Lung (tissue), 11 donors: Measurements from ENCODE around the gene EIF3CL. TPM values are rescaled to one million over a fixed set of nuclear protein-coding genes. Genes with fewer than 3 reads are reported as not detected.
"Not testable (repeated sequence)": the region's sequence is repeated elsewhere in the genome, so short reads cannot be mapped to it uniquely, and the experiment has no call there.

Source experiments
- ATAC-seq: fragments of 200-7000 bp; cut with Tn5 transposase; one replicate; pipeline ENCODE4 v1.9.1; 2020; ENCODE audit warnings: moderate number of reproducible peaks; ENCODE audit not compliant: insufficient read depth, low FRiP score
- DNase-seq, 3 donors: peaks; one replicate each; pipeline ENCODE4 v3.0.0-alpha.2; 2013 to 2017
- H3K27ac ChIP-seq, 2 donors: one replicate each; pipeline ENCODE4 v1.5.1; 2013; ENCODE audit warnings: mild to moderate bottlenecking in 2 of 2, moderate library complexity in 2 of 2, control low read depth in 1 of 2, inconsistent platforms in 1 of 2, low read depth in 1 of 2, low read length in 1 of 2
- H3K27me3 ChIP-seq, 3 donors: one replicate each; pipeline ENCODE4 v1.5.1; 2013; ENCODE audit warnings: low read length in 2 of 3; ENCODE audit not compliant: control insufficient read depth in 3 of 3, insufficient read depth in 3 of 3
- H3K36me3 ChIP-seq, 4 donors: one replicate each; pipeline ENCODE4 v1.5.1; 2013; ENCODE audit warnings: low read length in 4 of 4, mild to moderate bottlenecking in 1 of 4, moderate library complexity in 1 of 4; ENCODE audit not compliant: control insufficient read depth in 4 of 4, insufficient read depth in 4 of 4
- H3K4me1 ChIP-seq, 5 donors: one replicate each; pipeline ENCODE4 v1.5.1; 2013; ENCODE audit warnings: low read length in 5 of 5, mild to moderate bottlenecking in 2 of 5, moderate library complexity in 1 of 5; ENCODE audit not compliant: control insufficient read depth in 5 of 5, insufficient read depth in 5 of 5
- H3K4me3 ChIP-seq: one replicate; pipeline ENCODE4 v1.5.1; 2013; ENCODE audit warnings: mild to moderate bottlenecking, control low read depth, moderate library complexity
- H3K9ac ChIP-seq, 2 donors: one replicate each; pipeline ENCODE4 v1.5.1; 2013; ENCODE audit warnings: low read length in 2 of 2, control low read depth in 1 of 2; ENCODE audit not compliant: insufficient read depth in 1 of 2
- H3K9me3 ChIP-seq, 4 donors: one replicate each; pipeline ENCODE4 v1.5.1; 2013; ENCODE audit warnings: low read length in 3 of 4, mild to moderate bottlenecking in 1 of 4, moderate library complexity in 1 of 4; ENCODE audit not compliant: control insufficient read depth in 4 of 4, insufficient read depth in 3 of 4
- WGBS, 2 donors: extraction: QIAGEN DNeasy Blood & Tissue Kit; methylation state at CpG; one replicate each; pipeline ENCODE4 v1.1.7; 2013; 5-methylcytosine and 5-hydroxymethylcytosine counted together
- polyA plus RNA-seq, 2 donors: library from polyadenylated mRNA; stranded (reverse); fragments of 200-250 nt; gene quantifications; one replicate each; pipeline ENCODE4 v1.2.1, GENCODE V29; 2013
- small RNA-seq: library from RNA; depleted of rRNA; stranded (forward); fragments of <200 nt; gene quantifications from one replicate; pipeline ENCODE3, GENCODE V24; 2014; ENCODE audit warnings: low replicate concordance
- total RNA-seq, 2 donors: library from RNA; depleted of rRNA in 1 of 2; stranded (reverse); fragments of >200 nt in 1 of 2; gene quantifications; one replicate each; pipeline ENCODE4 v1.2.1, GENCODE V29; 2014 to 2021
- donor health status: Bipolar disorder and iron deficiency.
- donor health status: healthy.
- donor health status: DM: yes; HTN: yes; CAD: no.

EIF3CL gene
- total and polyA plus RNA-seq, 4 donors = 45.9 to 95.8 (median 58.6) TPM

- H3K9me3 ChIP-seq, H3K36me3 ChIP-seq, H3K27me3 ChIP-seq, ATAC-seq, H3K9ac ChIP-seq, H3K4me1 ChIP-seq, H3K4me3 ChIP-seq, DNase-seq, H3K27ac ChIP-seq: not testable (repeated sequence)
- WGBS, 2 donors = 77 to 82% methylated on average over 5 of the region's 5 CpGs
Measured at GRCh38 chr16:28336940-28337710, 66.5 kb downstream of the EIF3CL start.

GRCh38 chr16:28335678-28336077 is 68.0 kb downstream of the EIF3CL start:
- not testable (repeated sequence) for DNase-seq, ATAC-seq, H3K4me3 ChIP-seq, H3K4me1 ChIP-seq, H3K27me3 ChIP-seq, H3K27ac ChIP-seq, H3K9me3 ChIP-seq, H3K9ac ChIP-seq, H3K36me3 ChIP-seq
- WGBS, 2 donors = 91 to 92% methylated on average over 8 of the region's 8 CpGs

GRCh38 chr16:28332632-28333031 is 71.0 kb downstream of the EIF3CL start:
- not testable (repeated sequence) for H3K9me3 ChIP-seq, H3K9ac ChIP-seq, ATAC-seq, H3K27me3 ChIP-seq, H3K4me1 ChIP-seq, H3K4me3 ChIP-seq, H3K36me3 ChIP-seq, DNase-seq, H3K27ac ChIP-seq
- 66 to 82% methylated on average over 4 to 5 of the region's 6 CpGs for WGBS, 2 donors

- H3K4me1 ChIP-seq, H3K4me3 ChIP-seq, H3K9me3 ChIP-seq, H3K27me3 ChIP-seq, H3K9ac ChIP-seq, DNase-seq, ATAC-seq, H3K27ac ChIP-seq, H3K36me3 ChIP-seq: not testable (repeated sequence)
- 73 to 75% methylated on average over 2 of the region's 2 CpGs for WGBS, 2 donors
Measured at GRCh38 chr16:28330981-28331380, 72.7 kb downstream of the EIF3CL start.

- not testable (repeated sequence) for H3K4me1 ChIP-seq, H3K27ac ChIP-seq, H3K27me3 ChIP-seq, H3K4me3 ChIP-seq, H3K9ac ChIP-seq, ATAC-seq, H3K36me3 ChIP-seq, H3K9me3 ChIP-seq
- DNase-seq = peak in 2 of 3 donors; percentile 11
- 29 to 50% methylated on average over 8 to 9 of the region's 9 CpGs for WGBS, 2 donors
Measured at GRCh38 chr16:28330232-28330631, 73.4 kb downstream of the EIF3CL start.

Small RNA genes lying within 50 kb of the gene (small RNA-seq; reads per million reads assigned to genes)
- gene AC138904.2 (not detected), gene MIR6862-1 (not detected)

Other genes starting within 250 kb of the EIF3CL start
- 100 to 1,000 TPM in 1 of 2 donors, 10 to 100 TPM in 1; 86.2 to 166 TPM for gene XPO6, start 191.9 kb downstream of the EIF3CL start, total RNA-seq
- 100 to 1,000 TPM in 1 of 2 donors, 10 to 100 TPM in 1; 52.9 to 172 TPM for gene XPO6, start 191.9 kb downstream of the EIF3CL start, polyA plus RNA-seq
- gene SBK1, start 111.3 kb downstream of the EIF3CL start, total RNA-seq = 1 to 10 TPM; 2.7 TPM
- 1 to 10 TPM in 1 of 2 donors, under 1 TPM in 1; 0.90 to 1.8 TPM for gene SBK1, start 111.3 kb downstream of the EIF3CL start, polyA plus RNA-seq
- 1 to 10 TPM; 2.0 to 6.1 TPM for gene NPIPB6, start 40.3 kb downstream of the EIF3CL start, total RNA-seq
- gene NPIPB6, start 40.3 kb downstream of the EIF3CL start, polyA plus RNA-seq = under 1 TPM; 0.14 to 0.87 TPM
- not detected for gene NPIPB7, start 68.5 kb upstream of the EIF3CL start, total RNA-seq
- gene NPIPB7, start 68.5 kb upstream of the EIF3CL start, polyA plus RNA-seq = under 1 TPM; 0.21 to 0.28 TPM
- gene CLN3, start 88.2 kb upstream of the EIF3CL start, total RNA-seq = 10 to 100 TPM; 42.4 to 64.8 TPM
- 10 to 100 TPM; 50.1 to 62.2 TPM for gene CLN3, start 88.2 kb upstream of the EIF3CL start, polyA plus RNA-seq
- gene APOBR, start 90.8 kb upstream of the EIF3CL start, total RNA-seq = 10 to 100 TPM in 1 of 2 donors, 1 to 10 TPM in 1; 8.0 to 24.7 TPM
- 10 to 100 TPM; 26.0 to 43.2 TPM for gene APOBR, start 90.8 kb upstream of the EIF3CL start, polyA plus RNA-seq
- gene IL27, start 103.0 kb upstream of the EIF3CL start, total RNA-seq = 1 to 10 TPM in 1 of 2 donors, not detected in 1; 1.1 TPM
- 1 to 10 TPM in 1 of 2 donors, under 1 TPM in 1; 0.37 to 1.8 TPM for gene IL27, start 103.0 kb upstream of the EIF3CL start, polyA plus RNA-seq
- gene NUPR1, start 135.1 kb upstream of the EIF3CL start, total RNA-seq = 100 to 1,000 TPM in 1 of 2 donors, 1 to 10 TPM in 1; 8.0 to 212 TPM
- gene NUPR1, start 135.1 kb upstream of the EIF3CL start, polyA plus RNA-seq = 100 to 1,000 TPM; 192 to 828 TPM
- gene SGF29, start 150.1 kb upstream of the EIF3CL start, total RNA-seq = 10 to 100 TPM; 17.8 to 30.4 TPM
- 10 to 100 TPM; 18.5 to 46.6 TPM for gene SGF29, start 150.1 kb upstream of the EIF3CL start, polyA plus RNA-seq
- gene SULT1A2, start 193.2 kb upstream of the EIF3CL start, total RNA-seq = 1 to 10 TPM; 3.7 to 6.4 TPM
- 10 to 100 TPM in 1 of 2 donors, 1 to 10 TPM in 1; 5.7 to 14.2 TPM for gene SULT1A2, start 193.2 kb upstream of the EIF3CL start, polyA plus RNA-seq
- gene SULT1A1, start 206.2 kb upstream of the EIF3CL start, total RNA-seq = 10 to 100 TPM; 37.3 to 43.1 TPM
- gene SULT1A1, start 206.2 kb upstream of the EIF3CL start, polyA plus RNA-seq = 100 to 1,000 TPM in 1 of 2 donors, 10 to 100 TPM in 1; 34.6 to 118 TPM
- 1 to 10 TPM in 1 of 2 donors, under 1 TPM in 1; 0.74 to 1.6 TPM for gene NPIPB8, start 234.2 kb upstream of the EIF3CL start, total RNA-seq
- not detected for gene NPIPB8, start 234.2 kb upstream of the EIF3CL start, polyA plus RNA-seq